WI38 (cell line): ENCODE results near the gene ABCB11.
"Not testable (repeated sequence)": the region's sequence is repeated elsewhere in the genome, so short reads cannot be mapped to it uniquely, and the experiment has no call there.

ENCODE experiments used
- H3K4me3 ChIP-seq: 2 replicates; pipeline ENCODE4 v1.5.1; 2011; ENCODE audit warnings: low read depth, mild to moderate bottlenecking, control low read depth, low read length
- TF ChIP-seq, protein P1 (sequence below): IDR thresholded peaks from 2 replicates; pipeline ENCODE4 v1.5.1; 2012; ENCODE audit warnings: low read depth, mild to moderate bottlenecking, control low read depth, low read length

The ABCB11 gene

DNA sequence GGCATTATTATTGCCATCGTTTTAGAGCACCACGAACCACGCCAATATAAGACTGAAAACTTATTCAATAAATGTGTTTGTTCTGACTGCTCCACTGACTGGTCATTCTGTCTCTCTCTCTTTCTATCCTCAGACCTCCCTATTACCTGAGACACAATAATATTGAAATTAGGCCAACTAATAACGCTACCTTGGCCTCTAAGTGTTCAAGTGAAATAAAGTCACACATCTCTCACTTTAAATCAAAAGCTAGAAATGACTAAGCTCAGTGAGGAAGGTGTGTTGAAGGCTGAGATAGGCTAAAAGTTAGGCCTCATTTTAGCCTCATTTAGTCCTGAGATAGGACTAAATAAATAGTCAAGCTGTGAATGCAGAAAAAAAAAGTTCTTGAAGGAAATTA lies 91.2 kb downstream of the ABCB11 start:
- no peak overlapping the region for H3K4me3 ChIP-seq
- TF ChIP-seq, protein P1, sequence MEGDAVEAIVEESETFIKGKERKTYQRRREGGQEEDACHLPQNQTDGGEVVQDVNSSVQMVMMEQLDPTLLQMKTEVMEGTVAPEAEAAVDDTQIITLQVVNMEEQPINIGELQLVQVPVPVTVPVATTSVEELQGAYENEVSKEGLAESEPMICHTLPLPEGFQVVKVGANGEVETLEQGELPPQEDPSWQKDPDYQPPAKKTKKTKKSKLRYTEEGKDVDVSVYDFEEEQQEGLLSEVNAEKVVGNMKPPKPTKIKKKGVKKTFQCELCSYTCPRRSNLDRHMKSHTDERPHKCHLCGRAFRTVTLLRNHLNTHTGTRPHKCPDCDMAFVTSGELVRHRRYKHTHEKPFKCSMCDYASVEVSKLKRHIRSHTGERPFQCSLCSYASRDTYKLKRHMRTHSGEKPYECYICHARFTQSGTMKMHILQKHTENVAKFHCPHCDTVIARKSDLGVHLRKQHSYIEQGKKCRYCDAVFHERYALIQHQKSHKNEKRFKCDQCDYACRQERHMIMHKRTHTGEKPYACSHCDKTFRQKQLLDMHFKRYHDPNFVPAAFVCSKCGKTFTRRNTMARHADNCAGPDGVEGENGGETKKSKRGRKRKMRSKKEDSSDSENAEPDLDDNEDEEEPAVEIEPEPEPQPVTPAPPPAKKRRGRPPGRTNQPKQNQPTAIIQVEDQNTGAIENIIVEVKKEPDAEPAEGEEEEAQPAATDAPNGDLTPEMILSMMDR = no peak

DNA sequence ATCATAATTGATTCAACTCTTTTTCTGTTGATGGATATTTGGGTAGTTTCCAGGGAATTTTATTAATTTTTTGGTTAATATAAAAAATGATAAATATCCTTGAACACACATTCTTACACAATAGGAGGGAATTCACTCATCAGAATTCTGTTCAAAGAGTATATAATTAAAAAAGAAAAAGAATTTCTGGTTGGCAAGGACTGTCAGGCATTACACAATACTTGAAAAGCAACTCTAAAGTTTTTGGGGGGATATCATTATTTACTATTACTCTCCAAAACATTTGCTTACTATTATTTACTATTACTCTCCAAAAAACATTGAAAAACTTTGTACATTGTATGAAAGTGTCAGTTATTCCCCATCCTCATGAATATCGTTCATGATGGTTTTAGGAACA lies 92.1 kb downstream of the ABCB11 start:
- H3K4me3 ChIP-seq = no peak overlapping the region
- TF ChIP-seq, protein P1 = no peak

- H3K4me3 ChIP-seq = no peak overlapping the region
Measured at GRCh38 chr2:168935810-168936581, 95.1 kb downstream of the ABCB11 start.

GRCh38 chr2:168934826-168935225 lies 96.3 kb downstream of the ABCB11 start:
- TF ChIP-seq, protein P1 = no peak
- no peak overlapping the region for H3K4me3 ChIP-seq

More at GRCh38 chr2:168935810-168936581, 95.1 kb downstream of the ABCB11 start:
- TF ChIP-seq, protein P1 = no peak

DNA sequence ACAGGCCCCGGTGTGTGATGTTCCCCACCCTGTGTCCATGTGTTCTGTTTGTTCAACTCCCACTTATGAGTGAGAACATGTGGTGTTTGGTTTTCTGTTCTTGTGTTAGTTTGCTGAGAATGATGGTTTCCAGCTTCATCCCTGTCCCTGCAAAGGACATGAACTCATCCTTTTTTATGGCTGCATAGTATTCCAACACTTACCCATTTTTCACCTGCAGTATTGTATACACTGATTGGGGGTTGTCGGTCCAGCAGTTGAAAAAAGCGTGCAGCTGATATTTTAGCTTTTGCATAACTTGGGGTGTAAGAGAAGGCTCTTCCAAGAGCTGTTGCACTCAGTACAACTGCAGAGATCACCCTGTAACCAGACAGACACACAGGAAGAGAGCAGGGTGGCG lies 99.0 kb downstream of the ABCB11 start:
- H3K4me3 ChIP-seq = not testable (repeated sequence)

- TF ChIP-seq, protein P1 = no peak
- no peak overlapping the region for H3K4me3 ChIP-seq
Measured at GRCh38 chr2:168930242-168930641, 100.9 kb downstream of the ABCB11 start.

DNA sequence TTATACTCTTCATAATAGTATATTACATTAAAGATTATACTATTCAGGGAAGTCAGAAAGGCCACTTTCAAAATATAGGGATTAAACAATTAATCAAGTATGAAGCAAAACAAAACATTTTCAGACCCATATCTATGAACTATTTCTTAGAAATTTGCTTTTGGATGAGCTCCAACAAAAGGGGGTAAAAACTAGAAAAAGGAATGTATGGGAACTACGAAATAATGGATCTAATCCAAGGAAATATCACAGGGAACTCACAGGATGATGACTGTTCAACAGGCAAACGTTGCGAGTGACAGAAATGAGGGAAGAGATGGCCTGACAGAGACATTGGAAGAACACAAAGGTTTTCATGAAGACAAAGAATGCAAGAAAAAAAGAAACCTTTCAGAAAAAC lies 102.1 kb downstream of the ABCB11 start:
- TF ChIP-seq, protein P1 = no peak
- no peak overlapping the region for H3K4me3 ChIP-seq
